IMR-90 (cell line): ENCODE measurements around the gene PIEZO2. TPM values are rescaled to one million over a fixed set of nuclear protein-coding genes. Genes with fewer than 3 reads are reported as not detected.

ENCODE experiments used
- ATAC-seq: fragments of 200-7000 bp; cut with Tn5 transposase; 2 replicates; pipeline ENCODE4 v1.9.1; 2020; ENCODE audit warnings: low read depth, mild to moderate bottlenecking, moderate library complexity
- BruUV-seq: library from RNA; stranded (reverse); fragments of 400-500 nt; replicated peaks from 2 replicates; lab custom pipeline; 2021; lab: Mats Ljungman, UMichigan
- CTCF ChIA-PET: fragments of 300-600 bp; formaldehyde crosslinking; extraction: SDS; loops from one replicate; lab custom pipeline; 2021; ENCODE audit warnings: antibody characterized with exemption; lab: Yijun Ruan, JAX
- POLR2A ChIA-PET: fragments of 300-600 bp; sonication (Branson Sonifier 250); formaldehyde crosslinking; loops from one replicate; lab custom pipeline; 2022; ENCODE audit warnings: antibody characterized with exemption; ENCODE audit not compliant: unreplicated experiment; lab: Charles Lee
- DNase-seq: peaks from one replicate; pipeline ENCODE4 v3.0.0; 2013
- H2AFZ ChIP-seq: replicated peaks from 2 replicates; pipeline ENCODE3; 2013; ENCODE audit warnings: low read length, mild to moderate bottlenecking; ENCODE audit not compliant: poor library complexity
- H2AK5ac ChIP-seq: 2 replicates; pipeline ENCODE4 v1.6.1; 2013; ENCODE audit warnings: low read depth, low read length, inconsistent platforms
- H2AK9ac ChIP-seq: replicated peaks from 2 replicates; pipeline ENCODE3; 2013; ENCODE audit warnings: mild to moderate bottlenecking, low read depth, low read length, moderate library complexity; ENCODE audit not compliant: poor library complexity
- H2BK120ac ChIP-seq: 2 replicates; pipeline ENCODE4 v1.6.1; 2013; ENCODE audit warnings: low read depth, low read length, inconsistent platforms
- H2BK15ac ChIP-seq: 3 replicates; pipeline ENCODE4 v1.6.1; 2013; ENCODE audit warnings: low read depth, low read length, inconsistent platforms
- H2BK20ac ChIP-seq: 2 replicates; pipeline ENCODE4 v1.6.1; 2013; ENCODE audit warnings: low read depth, mild to moderate bottlenecking, inconsistent platforms, low read length, moderate library complexity
- H2BK5ac ChIP-seq: 2 replicates; pipeline ENCODE4 v1.6.1; 2013; ENCODE audit warnings: mild to moderate bottlenecking, low read depth, low read length, inconsistent platforms; ENCODE audit not compliant: poor library complexity, severe bottlenecking
- H3K14ac ChIP-seq: replicated peaks from 2 replicates; pipeline ENCODE4 v1.6.1; 2013; ENCODE audit warnings: low read depth, low read length, inconsistent platforms
- H3K18ac ChIP-seq: 2 replicates; pipeline ENCODE4 v1.6.1; 2013; ENCODE audit warnings: low read depth, low read length, control low read depth
- H3K23ac ChIP-seq: 2 replicates; pipeline ENCODE4 v1.6.1; 2013; ENCODE audit warnings: low read depth, low read length, inconsistent platforms
- H3K27ac ChIP-seq: 2 replicates; pipeline ENCODE4 v1.5.1; 2013; ENCODE audit warnings: mild to moderate bottlenecking, control low read depth, low read length; ENCODE audit not compliant: insufficient read depth
- H3K27me3 ChIP-seq: 2 replicates; pipeline ENCODE4 v1.6.1; 2013; ENCODE audit warnings: low read length; ENCODE audit not compliant: control insufficient read depth, insufficient read depth
- H3K36me3 ChIP-seq: 2 replicates; pipeline ENCODE4 v1.6.1; 2013; ENCODE audit warnings: low read length, mixed read lengths; ENCODE audit not compliant: control insufficient read depth, insufficient read depth
- H3K4ac ChIP-seq: 2 replicates; pipeline ENCODE4 v1.6.1; 2013; ENCODE audit warnings: low read depth, low read length, inconsistent platforms
- H3K4me1 ChIP-seq: 2 replicates; pipeline ENCODE4 v1.6.1; 2013; ENCODE audit warnings: low read length, mixed read lengths; ENCODE audit not compliant: control insufficient read depth, insufficient read depth
- H3K4me2 ChIP-seq: 2 replicates; pipeline ENCODE4 v1.6.1; 2013; ENCODE audit warnings: low read depth, mild to moderate bottlenecking, control low read depth, low read length, moderate library complexity
- H3K4me3 ChIP-seq: 2 replicates; pipeline ENCODE4 v1.5.1; 2013; ENCODE audit warnings: low read depth, mild to moderate bottlenecking, control low read depth, low read length, moderate library complexity; ENCODE audit not compliant: insufficient read depth
- H3K56ac ChIP-seq: 2 replicates; pipeline ENCODE4 v1.6.1; 2013; ENCODE audit warnings: low read length, inconsistent platforms; ENCODE audit not compliant: insufficient read depth; ENCODE audit errors: extremely low read depth
- H3K79me1 ChIP-seq, 2 experiments: 2 replicates each; pipeline ENCODE4 v1.6.1; 2013; ENCODE audit warnings: low read length in 2 of 2, inconsistent platforms in 1 of 2, low read depth in 1 of 2
- H3K9ac ChIP-seq: 2 replicates; pipeline ENCODE4 v1.6.1; 2013; ENCODE audit warnings: low read depth, low read length, control low read depth
- H3K9me1 ChIP-seq: 2 replicates; pipeline ENCODE4 v1.6.1; 2013; ENCODE audit warnings: low read length, inconsistent platforms; ENCODE audit not compliant: insufficient read depth
- H3K9me3 ChIP-seq: 2 replicates; pipeline ENCODE4 v1.6.1; 2013; ENCODE audit warnings: low read length; ENCODE audit not compliant: control insufficient read depth, insufficient read depth
- H4K20me1 ChIP-seq: 2 replicates; pipeline ENCODE4 v1.6.1; 2013; ENCODE audit warnings: low read length, inconsistent platforms; ENCODE audit not compliant: insufficient read depth
- H4K5ac ChIP-seq: 2 replicates; pipeline ENCODE4 v1.6.1; 2013; ENCODE audit warnings: mild to moderate bottlenecking, low read depth, low read length, control low read depth
- H4K8ac ChIP-seq, 2 experiments: 2 replicates each; pipeline ENCODE4 v1.6.1; 2013; ENCODE audit warnings: low read depth in 2 of 2, low read length in 2 of 2, control low read depth in 1 of 2, inconsistent platforms in 1 of 2
- H4K91ac ChIP-seq: 2 replicates; pipeline ENCODE4 v1.6.1; 2013; ENCODE audit warnings: low read depth, low read length, inconsistent platforms; ENCODE audit not compliant: insufficient read depth
- BHLHE40 ChIP-seq: fragments of 150-350 bp; IDR thresholded peaks from 2 replicates; pipeline ENCODE4 v1.6.1; 2016; ENCODE audit warnings: mild to moderate bottlenecking, low read depth, low read length
- MAZ ChIP-seq: IDR thresholded peaks from 2 replicates; pipeline ENCODE4 v1.6.1; 2012; ENCODE audit warnings: low read depth, mild to moderate bottlenecking, low read length, improper control_type of control experiment, moderate library complexity, borderline replicate concordance
- SMC3 ChIP-seq: fragments of 150-350 bp; IDR thresholded peaks from 2 replicates; pipeline ENCODE4 v1.6.1; 2016; ENCODE audit warnings: low read depth, mild to moderate bottlenecking, antibody characterized with exemption, low read length, moderate library complexity
- USF2 ChIP-seq: fragments of 150-350 bp; IDR thresholded peaks from 2 replicates; pipeline ENCODE4 v1.6.1; 2017; ENCODE audit warnings: mild to moderate bottlenecking, antibody characterized with exemption, low read length, low read depth
- WGBS, 2 experiments: methylation state at CpG; one replicate each; pipeline versions ENCODE4 v1.1.5 to v1.1.7; 2013; ENCODE audit warnings: missing lambda C conversion rate in 2 of 2; ENCODE audit not compliant: insufficient read length in 1 of 2; ENCODE audit errors: extremely low coverage in 2 of 2; 5-methylcytosine and 5-hydroxymethylcytosine counted together
- dilution Hi-C: fragments of 300-500 bp; cut with HindIII; formaldehyde crosslinking; loops from one replicate; pipeline ENCODE4 v1.14.3; 2018; ENCODE audit warnings: low sequenced_read_pairs; ENCODE audit not compliant: unreplicated experiment
- in situ Hi-C: fragments of 300-500 bp; cut with MboI; formaldehyde crosslinking; loops from 3 replicates; pipeline ENCODE4 v1.14.3; 2019; ENCODE audit warnings: low sequenced_read_pairs, inconsistent platforms, mixed read lengths
- intact Hi-C: fragments of 100-400 bp; cut with micrococcal nuclease; formaldehyde crosslinking; loops from 2 replicates; pipeline ENCODE4 v1.10.0; 2022
- polyA plus RNA-seq, 3 experiments: library from polyadenylated mRNA; depleted of rRNA; stranded (reverse); fragments of >200 nt; gene quantifications; 2 replicates each; pipeline ENCODE4 v1.2.3, GENCODE V29; 2012; ENCODE audit warnings: low replicate concordance in 1 of 3
- total RNA-seq: library from RNA; depleted of rRNA; stranded (reverse); fragments of >200 nt; gene quantifications from 2 replicates; pipeline ENCODE4 v1.2.3, GENCODE V29; 2012

PIEZO2 gene
- total and polyA plus RNA-seq, 2 of the 4 experiments (the other 2 are of a cell fraction), result 2.4 to 4.1 TPM

GRCh38 chr18:10789180-10789579 is 360.2 kb downstream of the PIEZO2 start:
- peaks cover 8% of the 10 kb centered on the region for H3K9me1 ChIP-seq
- no peak overlapping the region for H3K56ac ChIP-seq
- BruUV-seq, result no TSS peak
- intact Hi-C loops (loop anchor here (5.0 to 10.0 kb wide), 4 partner anchors 63 to 766 kb away; no protein-coding TSS in a partner anchor), in situ Hi-C loops (no loop called here), dilution Hi-C loops (no loop called here)
- H3K27me3 ChIP-seq, result no peaks in the 10 kb centered on the region
- no peak overlapping the region for H3K4ac ChIP-seq
- no peaks in the 10 kb centered on the region for H3K9me3 ChIP-seq
- H3K4me2 ChIP-seq, result no peak overlapping the region
- peaks cover 5% of the 10 kb centered on the region for H3K4me1 ChIP-seq
- no peak overlapping the region for H3K23ac ChIP-seq
- ChIA-PET CTCF (interaction anchor here (1.6 kb wide), 1 partner anchor 12 kb away, joined by 3 read pairs; no protein-coding TSS in a partner anchor), POLR2A (no interaction called here)
- H2AFZ ChIP-seq, result no peak overlapping the region
- H2BK20ac ChIP-seq, result no peak overlapping the region
- H2AK9ac ChIP-seq, result no peak overlapping the region
- no peak overlapping the region for H2BK15ac ChIP-seq
- no peaks in the 10 kb centered on the region for H3K79me1 ChIP-seq
- no peak overlapping the region for H3K4me3 ChIP-seq
- no peak overlapping the region for H2BK120ac ChIP-seq
- H4K20me1 ChIP-seq, result no peaks in the 10 kb centered on the region; the same call in 1 of the 2 replicates
- H2AK5ac ChIP-seq, result no peak overlapping the region
- H3K36me3 ChIP-seq, result peaks cover 4% of the 10 kb centered on the region; the same call in 1 of the 2 replicates
- no peak for DNase-seq
- TF ChIP-seq BHLHE40 (no peak), USF2 (no peak), SMC3 (no peak), MAZ (no peak)
- H3K18ac ChIP-seq, result no peak overlapping the region
- no peak overlapping the region for H4K91ac ChIP-seq
- H3K14ac ChIP-seq, result no peak overlapping the region
- no peak overlapping the region for H3K27ac ChIP-seq
- no peak overlapping the region for H4K8ac ChIP-seq
- H3K9ac ChIP-seq, result no peak overlapping the region
- no peak overlapping the region for H2BK5ac ChIP-seq
- H4K5ac ChIP-seq, result no peak overlapping the region
- WGBS, 2 experiments, result 88% methylated on average over 1 of the region's 2 CpGs; no CpG with 5 or more reads in 1 of the 2 experiments
- no peak for ATAC-seq
